C4-2B (cell line): Measurements from ENCODE around the gene FGGY.

ENCODE experiments used
- H3K27ac ChIP-seq: fragments of 450-650 bp; 2 replicates; pipeline ENCODE4 v1.5.1; 2017
- ZFX ChIP-seq: fragments of 450-650 bp; IDR thresholded peaks from 2 replicates; pipeline ENCODE4 v1.6.1; 2017
- TF ChIP-seq, protein P1 (sequence below): fragments of 450-650 bp; conservative IDR thresholded peaks from 2 replicates; pipeline ENCODE4 v1.5.1; 2017; ENCODE audit warnings: mild to moderate bottlenecking

FGGY gene

DNA sequence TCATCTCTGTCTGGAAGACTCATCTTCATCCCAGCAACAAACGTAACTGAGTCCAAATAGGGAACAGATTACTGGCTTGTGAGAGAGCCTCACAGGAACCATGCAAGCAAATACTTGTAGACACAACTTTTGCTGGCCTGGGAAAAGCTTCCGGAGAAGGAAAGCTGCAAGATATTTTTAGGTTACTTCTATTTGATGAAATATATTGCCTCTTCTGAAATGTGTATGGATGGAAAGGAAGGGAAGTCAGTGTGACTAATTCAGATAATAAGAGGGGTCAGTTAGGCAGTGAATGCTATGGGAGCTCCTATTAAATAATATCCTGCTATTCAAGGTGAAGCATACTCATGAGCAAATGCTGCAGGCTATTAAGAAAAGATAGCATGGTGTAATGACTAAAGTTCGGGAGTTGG lies 20.4 kb upstream of the FGGY start:
- no peak overlapping the region for H3K27ac ChIP-seq
- TF ChIP-seq, protein P1, sequence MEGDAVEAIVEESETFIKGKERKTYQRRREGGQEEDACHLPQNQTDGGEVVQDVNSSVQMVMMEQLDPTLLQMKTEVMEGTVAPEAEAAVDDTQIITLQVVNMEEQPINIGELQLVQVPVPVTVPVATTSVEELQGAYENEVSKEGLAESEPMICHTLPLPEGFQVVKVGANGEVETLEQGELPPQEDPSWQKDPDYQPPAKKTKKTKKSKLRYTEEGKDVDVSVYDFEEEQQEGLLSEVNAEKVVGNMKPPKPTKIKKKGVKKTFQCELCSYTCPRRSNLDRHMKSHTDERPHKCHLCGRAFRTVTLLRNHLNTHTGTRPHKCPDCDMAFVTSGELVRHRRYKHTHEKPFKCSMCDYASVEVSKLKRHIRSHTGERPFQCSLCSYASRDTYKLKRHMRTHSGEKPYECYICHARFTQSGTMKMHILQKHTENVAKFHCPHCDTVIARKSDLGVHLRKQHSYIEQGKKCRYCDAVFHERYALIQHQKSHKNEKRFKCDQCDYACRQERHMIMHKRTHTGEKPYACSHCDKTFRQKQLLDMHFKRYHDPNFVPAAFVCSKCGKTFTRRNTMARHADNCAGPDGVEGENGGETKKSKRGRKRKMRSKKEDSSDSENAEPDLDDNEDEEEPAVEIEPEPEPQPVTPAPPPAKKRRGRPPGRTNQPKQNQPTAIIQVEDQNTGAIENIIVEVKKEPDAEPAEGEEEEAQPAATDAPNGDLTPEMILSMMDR = no peak
- TF ChIP-seq ZFX = no peak

DNA sequence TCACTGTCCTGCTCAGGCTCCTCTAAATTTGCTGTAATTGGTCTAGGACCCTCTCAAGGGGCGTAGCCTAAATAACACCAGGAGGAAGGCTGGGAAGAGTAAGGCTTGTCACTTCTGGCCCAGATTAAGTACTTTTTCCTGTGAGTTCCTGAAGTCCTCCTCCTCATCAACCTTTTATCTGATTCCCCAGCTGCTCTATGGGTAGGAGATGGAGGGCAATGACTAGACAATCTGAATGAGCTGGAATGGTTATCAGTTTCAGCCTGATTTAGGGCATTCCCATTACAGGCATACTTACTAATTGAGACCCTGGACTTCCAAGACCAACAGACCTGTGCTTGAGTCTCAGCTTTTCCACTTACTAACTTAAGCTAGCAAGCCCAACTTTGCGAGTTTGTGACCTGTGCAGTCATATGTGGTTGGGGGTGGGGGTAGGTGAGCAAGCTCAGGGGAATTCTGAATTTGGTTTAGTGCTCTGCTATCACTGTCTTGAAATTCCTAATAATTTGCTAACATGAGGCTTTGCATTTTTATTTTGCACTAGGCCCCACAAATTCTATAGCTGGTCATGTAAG lies 18.0 kb upstream of the FGGY start:
- no peak overlapping the region for H3K27ac ChIP-seq

DNA sequence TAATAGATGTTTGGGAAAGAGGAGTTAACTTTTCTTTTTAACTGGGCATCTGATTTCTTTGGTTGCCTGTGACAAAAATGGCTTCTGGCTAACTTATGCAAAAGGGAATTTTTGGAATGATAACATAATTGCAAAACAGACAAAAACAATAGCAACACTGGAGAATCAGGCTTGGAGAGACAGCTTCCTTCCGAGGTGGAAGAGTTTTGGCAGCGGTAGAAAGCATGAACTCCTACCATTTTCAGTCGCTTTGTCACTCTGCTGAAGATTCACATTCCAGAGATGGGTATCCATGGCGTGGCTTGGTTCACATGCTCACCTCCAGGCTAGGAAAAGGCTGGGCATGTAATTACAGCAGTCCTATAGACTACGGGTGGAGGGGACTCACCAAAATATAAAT lies 17.2 kb upstream of the FGGY start:
- TF ChIP-seq, protein P1 = no peak
- TF ChIP-seq ZFX = no peak

More for the DNA sequence above, 18.0 kb upstream of the FGGY start:
- no peak for TF ChIP-seq ZFX
- TF ChIP-seq, protein P1 = no peak

GRCh38 chr1:59282951-59283350 lies 13.9 kb upstream of the FGGY start:
- TF ChIP-seq ZFX = no peak
- TF ChIP-seq, protein P1 = no peak
- no peak overlapping the region for H3K27ac ChIP-seq

More for the DNA sequence above, 17.2 kb upstream of the FGGY start:
- H3K27ac ChIP-seq = no peak overlapping the region

- no peak overlapping the region for H3K27ac ChIP-seq
- TF ChIP-seq, protein P1 = no peak
- TF ChIP-seq ZFX = no peak
Observed at GRCh38 chr1:59285691-59286090, 11.2 kb upstream of the FGGY start.

GRCh38 chr1:59288046-59288445 lies 8.8 kb upstream of the FGGY start:
- no peak overlapping the region for H3K27ac ChIP-seq
- TF ChIP-seq, protein P1 = no peak
- TF ChIP-seq ZFX = no peak

GRCh38 chr1:59289570-59289969 lies 7.3 kb upstream of the FGGY start:
- TF ChIP-seq ZFX = no peak
- TF ChIP-seq, protein P1 = no peak
- peak overlapping the region; percentile 13; the same call in 1 of the 2 replicates for H3K27ac ChIP-seq
